Hypothalamus (tissue), 51 donors: ENCODE results near the gene DSG4.

Experiments used
- DNase-seq, 51 donors: peaks; one replicate each; lab custom pipeline; 2025; lab: John Stamatoyannopoulos, UW

The DSG4 gene

DNA sequence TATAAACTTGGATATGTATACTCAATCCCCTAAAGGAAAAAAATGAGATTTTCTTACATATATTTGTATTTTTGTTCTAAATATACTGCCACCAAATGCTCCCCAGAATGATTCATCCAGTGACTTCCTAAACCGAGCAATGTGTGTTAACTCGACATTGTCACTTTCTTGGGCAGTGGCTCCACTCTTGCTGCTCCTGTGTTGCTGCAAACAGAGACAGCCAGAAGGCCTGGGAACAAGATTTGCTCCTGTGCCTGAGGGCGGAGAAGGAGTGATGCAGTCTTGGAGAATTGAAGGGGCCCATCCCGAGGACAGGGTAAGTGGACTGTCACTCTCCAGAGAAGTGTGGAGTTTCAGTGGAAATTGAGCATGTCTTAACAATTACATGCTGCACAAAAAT lies 32.7 kb downstream of the DSG4 start:
- no peak for DNase-seq

DNA sequence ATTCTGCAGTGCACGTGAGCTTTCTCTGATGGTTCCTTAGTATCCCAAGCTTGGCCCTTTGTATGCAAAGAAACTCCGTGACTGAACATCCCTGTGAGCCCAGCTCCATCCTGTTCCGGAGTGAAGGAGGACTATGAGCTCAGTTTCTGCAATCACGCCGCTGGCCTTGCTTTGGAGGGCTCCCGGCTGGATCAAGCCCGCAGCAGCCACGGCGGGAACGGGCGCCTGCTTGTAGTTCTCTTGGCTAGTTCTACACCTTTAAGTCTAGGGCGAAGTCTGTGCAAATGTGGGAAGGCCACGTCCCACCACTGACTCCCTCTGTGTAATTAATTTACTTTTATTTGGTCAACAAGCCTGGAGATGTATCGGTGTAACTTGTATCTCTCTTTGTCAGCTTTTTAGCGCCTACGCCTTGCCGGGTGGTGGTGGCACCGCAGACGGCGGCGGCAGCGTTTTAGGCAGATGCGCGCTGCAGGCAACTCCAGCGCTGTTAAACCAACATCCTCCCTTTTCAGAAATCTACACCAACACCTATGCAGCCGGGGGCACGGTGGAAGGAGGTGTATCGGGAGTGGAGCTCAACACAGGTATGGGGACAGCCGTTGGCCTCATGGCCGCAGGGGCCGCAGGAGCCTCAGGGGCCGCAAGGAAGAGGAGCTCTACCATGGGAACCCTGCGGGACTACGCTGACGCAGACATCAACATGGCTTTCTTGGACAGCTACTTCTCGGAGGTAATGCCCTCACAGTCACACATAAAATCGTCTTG lies 34.3 kb downstream of the DSG4 start:
- no peak for DNase-seq

DNA sequence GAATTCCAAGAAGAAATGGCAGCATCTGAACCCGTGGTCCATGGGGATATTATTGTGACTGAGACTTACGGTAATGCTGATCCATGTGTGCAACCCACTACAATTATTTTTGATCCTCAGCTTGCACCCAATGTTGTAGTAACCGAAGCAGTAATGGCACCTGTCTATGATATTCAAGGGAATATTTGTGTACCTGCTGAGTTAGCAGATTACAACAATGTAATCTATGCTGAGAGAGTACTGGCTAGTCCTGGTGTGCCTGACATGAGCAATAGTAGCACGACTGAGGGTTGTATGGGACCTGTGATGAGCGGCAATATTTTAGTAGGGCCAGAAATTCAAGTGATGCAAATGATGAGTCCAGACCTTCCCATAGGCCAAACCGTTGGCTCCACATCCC lies 36.6 kb downstream of the DSG4 start:
- DNase-seq, result no peak

DNA sequence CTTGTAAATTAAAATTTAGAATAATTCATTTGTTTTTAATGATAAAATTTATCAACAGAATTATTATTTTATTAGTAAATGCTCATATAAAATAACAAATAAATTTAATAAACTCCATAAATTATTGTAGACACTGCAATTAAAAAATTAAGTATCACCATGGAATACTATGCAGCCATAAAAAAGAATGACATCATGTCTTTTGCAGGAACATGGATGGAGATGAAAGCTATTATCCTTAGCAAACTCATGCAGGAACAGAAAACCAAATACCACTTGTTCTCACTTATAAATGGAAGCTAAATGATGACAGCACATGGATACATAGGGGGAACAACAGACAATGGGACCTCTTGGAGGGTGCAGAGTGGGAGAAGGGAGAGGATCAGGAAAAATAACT lies 41.3 kb downstream of the DSG4 start:
- no peak for DNase-seq

DNA sequence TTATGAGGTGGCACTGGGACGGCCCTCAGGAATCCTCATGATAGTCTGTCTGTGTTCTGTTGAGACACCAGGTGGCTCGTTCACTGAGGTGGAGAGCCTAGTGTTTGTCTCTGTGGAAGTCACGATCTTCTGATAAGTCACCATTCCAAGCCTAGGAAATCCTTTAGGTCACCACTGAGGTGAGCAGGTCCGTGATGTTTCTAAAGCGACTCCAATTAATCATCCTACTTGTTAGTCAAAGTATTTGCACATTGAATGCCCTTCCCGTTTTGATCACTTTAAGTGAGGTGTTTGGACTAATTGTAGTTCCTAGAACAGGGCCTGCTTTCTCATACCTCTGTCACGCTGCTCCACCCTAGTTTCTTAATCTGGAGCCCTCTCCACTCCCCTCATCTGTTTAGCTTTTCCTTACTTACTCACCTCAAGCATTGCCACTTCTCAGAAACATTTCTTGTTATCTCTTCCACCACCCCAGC lies 42.9 kb downstream of the DSG4 start:
- DNase-seq, result no peak

DNA sequence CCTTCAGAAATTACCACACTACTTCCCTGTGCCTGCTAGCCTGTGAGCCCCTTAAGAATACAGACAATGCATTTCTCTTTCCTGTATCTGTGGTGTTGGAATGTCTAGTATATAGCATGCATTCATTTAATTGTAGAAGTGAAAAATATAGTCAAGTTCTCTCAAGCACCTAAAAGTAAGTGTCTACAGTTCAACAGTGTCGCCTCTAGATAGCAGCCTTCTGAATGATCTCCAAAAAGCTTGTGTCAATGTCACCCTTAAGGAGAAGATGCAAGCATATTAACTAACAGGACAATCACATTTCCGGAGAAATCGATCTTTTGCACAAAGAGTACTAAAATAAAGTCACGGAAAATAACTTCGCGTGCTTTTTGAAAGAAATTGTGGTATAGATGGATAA lies 43.5 kb downstream of the DSG4 start:
- DNase-seq, result no peak

DNA sequence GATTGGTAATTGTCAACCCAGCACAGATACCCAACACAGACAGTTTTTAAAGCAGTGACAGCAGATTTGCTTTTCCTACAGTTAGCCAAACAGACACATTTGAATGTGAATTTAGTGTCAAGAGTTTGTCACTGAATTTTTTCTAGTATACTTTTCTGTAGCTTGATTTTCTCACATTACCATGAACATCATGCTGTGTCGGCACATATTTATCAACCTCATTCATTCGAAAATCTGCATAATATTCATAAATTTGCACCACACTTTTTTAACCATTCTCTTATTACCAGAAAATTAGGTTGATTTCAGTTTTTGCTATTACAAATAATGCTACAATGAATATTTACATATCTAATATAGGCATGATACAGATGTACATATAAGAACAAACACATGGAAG lies 43.9 kb downstream of the DSG4 start:
- no peak for DNase-seq

DNA sequence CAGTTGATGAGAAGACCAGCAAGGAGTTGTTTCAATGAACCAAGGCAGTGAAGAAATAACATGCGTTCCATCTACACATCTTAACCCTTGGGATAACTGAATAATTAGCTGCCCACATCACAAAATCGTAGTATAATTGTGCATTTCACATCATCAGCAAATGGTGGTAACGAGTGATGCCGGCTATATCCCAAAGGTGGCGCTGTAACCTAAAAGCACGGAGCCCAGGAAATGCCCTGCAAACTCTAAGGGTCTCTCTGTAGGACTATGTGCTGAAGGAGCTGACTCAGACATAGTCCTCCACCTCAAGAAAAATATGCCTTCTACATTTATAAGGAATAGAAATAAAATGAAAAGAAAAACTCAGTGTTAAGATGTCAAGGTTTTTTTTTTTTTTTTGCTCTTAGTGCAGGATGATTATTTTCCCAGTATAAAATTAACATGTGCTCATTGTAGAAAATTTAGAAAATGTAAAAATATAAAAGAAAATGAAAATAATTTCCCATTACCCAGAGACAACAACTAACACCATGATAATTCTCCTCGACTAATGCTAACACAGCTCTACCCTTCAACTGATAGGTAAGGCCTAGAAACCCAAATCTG lies 47.9 kb downstream of the DSG4 start:
- no peak for DNase-seq

DNA sequence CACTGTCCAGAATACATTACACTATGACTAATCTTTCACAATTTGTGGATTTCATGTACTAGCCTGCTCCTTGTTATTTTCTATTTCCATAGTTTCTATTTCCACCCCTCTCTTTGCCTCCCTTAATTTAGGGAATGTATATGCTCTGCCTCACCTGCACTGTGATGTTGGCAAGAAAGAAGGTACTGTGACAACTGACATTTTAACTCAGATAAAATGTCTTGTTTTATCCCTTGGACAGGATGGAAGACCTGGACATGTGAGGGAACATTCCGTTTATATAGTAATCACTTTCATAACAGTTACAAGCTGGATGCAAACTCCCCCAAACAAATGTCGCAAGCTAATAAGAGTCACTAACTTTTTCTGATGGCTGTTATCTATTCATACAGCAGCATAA lies 49.4 kb downstream of the DSG4 start:
- DNase-seq, result no peak

DNA sequence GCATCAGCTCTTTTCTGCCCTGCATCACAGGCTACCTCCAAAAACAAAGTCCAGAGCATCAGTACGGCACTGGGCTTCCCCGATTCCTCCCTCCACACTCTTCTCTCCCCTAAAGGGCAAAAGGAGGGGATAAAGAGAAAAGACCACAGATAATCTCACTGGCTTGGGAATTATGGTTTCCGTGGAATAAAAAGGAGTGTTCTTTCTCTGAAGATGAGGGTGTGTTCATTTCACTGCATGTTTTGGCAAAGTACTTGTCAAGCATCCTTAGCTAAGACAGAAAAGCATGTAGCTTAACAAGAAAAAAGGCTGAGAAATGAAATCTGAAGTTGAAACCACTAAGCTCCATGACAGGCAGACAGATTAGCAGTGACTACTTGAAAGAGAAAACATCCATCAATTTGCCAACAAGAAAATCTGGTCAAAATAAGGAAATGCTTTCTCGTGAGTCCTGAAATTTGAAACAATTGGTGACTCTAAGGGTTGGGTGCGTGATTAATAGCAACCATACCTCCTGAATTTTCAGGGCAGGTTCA lies 50.4 kb downstream of the DSG4 start:
- no peak for DNase-seq

DNA sequence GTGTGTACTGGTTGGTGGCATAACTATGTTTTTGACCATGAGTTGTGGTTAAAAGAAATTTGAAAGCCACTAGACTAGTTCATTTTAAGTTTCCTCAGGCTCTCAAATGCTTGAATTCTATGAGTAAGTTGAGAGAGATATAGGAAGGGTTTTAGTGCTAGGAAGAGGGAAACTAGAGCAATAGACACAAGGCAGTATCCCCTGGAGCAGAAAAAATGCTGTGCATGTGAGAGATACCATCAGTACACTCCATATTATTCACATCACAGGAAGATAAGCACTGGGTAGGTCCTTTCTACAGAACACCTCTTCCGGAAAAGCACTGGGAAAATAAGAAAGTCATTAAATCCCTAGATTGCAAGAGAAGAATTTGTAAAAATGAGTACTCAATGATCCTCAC lies 51.6 kb downstream of the DSG4 start:
- DNase-seq, result no peak

DNA sequence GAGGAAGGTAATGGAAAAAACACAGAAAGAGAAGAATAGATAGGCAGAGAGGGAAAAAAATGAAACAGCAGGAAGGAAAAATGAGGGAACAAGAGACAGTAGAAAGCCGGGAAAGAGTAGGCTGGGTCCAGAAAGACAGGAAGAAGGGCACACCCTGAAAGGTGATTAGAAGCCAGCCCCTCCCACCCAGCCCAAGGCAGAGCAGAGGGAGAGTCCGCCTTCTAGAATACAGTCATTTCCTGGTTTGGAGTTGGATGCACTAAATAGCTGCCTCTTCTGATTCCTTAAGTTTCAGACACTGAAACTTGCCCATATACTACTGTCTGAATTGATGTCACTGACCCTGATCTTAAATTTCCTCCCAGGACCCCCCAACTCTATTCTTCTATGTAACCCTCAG lies 53.0 kb downstream of the DSG4 start:
- DNase-seq, result no peak

DNA sequence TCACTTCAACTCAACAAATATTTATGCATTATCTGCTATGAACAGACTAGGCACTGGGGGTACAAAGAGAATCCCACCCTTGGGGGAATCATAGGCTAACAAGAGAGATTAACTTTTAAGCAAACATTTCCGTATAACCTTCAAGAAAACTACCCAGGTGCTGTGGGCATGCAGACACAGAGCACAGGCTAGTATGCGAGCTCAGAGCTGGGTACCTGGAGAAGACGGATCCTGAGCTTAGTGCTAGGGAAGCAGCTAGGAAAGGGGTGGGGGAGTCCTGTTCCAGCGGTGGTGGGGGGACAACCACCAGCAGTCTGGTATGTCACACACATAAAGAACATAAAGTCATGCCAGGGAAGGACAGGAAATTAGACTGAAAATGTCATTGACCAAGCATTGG lies 53.5 kb downstream of the DSG4 start:
- DNase-seq, result no peak

DNA sequence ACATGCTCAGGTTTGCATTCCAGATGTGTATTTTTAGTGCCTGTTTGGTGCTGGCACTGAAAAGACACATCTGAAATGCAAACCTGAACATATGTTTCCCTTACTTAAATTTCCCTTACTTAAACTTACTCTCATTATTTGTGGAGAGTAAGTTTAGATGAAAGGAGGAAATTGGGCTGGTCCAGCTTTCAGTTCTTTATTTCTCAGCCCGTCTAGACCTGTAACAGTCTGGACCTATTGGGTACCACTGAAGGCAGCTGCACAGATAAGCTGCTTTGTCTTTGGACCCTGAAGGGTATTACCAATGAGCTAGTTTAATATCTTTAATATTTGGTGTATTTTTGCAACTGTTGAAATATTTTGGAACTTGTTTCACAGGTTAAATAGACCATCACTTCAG lies 54.0 kb downstream of the DSG4 start:
- DNase-seq, result no peak

DNA sequence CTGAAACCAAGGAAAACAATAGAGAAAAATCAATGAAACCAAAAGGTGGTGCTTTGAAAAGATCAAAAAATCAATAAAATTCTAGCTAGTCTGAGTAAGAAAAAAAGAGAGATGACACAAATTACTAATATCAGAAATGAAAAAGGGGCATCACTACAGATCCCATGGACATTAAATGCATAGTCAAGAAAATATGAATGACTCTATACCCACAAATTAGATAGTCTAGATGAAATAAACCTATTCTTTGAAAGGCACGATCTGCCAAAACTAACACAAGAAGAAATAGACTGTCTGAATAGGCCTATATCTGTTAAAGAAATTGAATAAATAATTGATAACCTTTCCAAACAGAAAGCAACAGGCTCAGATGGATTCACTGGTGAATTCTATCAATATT lies 55.7 kb downstream of the DSG4 start:
- no peak for DNase-seq

DNA sequence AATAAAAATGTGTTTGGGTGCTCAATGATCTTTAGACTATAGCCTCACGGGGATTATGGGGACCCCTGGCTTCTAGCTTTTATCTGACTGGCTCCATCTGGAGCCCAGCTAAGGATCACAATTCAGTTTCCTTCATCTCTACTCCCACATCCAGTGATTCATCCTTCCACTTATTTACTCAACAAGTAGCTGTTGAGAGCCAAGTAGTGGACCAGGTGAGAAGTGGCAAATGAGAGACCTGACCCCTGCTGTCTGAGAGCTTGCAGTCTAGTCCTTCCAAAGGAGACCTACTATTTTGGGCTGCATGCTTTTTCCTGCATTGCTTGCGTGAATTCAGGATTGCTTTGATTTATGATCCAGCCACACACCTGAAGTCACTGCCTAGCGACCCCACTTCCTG lies 60.2 kb downstream of the DSG4 start:
- DNase-seq, result no peak

DNA sequence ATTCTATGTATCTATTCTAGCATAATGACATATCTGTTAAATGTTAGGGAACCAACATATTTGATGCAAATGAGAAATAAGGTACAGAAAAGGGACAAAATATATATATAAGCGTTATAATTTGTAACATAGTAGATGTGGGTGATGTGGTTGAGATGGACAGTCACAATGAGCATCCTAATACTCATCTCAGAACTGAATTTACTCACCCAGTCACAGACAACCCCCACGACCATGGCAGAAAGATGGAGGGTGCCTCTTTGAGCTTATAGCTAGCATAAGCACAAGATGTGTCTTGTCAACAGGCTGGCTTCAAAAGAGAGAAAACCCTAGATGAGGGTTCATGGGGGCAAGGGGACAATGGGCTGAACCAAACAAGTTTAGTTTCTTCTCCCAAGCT lies 61.8 kb downstream of the DSG4 start:
- no peak for DNase-seq

DNA sequence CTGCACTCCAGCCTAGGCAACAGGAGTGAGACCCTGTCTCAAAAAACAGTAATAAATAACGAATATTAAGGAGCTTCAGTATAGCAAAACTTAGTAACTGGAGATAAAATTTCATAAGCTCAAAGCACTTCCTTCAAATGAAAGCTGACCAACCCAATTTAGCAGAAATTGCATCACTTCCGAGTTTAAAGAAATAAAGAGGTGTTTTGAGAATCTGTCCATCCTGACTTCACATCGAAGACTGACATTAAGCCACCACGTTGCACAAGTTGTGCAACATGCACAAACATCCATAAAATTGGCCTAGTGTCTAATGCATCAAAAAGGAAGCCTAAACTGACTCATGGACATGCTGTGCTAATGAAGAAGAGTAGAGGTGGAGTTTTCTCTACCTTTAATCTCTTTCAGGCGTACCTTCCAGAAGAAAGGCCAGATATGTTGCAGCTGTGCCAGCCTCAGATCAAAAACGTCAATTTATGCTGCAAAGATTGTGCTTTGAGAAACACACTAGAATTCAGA lies 63.3 kb downstream of the DSG4 start:
- DNase-seq, result no peak

DNA sequence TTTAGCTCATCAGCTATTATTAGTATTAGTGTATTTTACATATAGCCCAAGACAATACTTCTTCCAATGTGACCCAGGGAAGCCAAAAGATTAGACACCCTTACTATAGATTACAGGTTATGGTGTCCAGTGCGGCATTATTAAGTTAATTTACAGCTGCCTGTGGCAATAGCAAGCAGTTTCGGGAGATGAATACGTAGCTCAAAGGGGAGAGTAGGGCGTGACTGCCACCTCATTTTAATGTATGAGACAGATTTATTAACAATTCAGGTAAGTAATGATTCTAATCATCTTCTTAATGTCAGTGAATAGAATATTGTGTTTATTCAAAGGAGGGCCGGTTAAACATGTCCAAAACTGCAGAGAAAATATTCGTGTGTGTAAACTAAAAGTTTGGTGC lies 64.2 kb downstream of the DSG4 start:
- no peak for DNase-seq

DNA sequence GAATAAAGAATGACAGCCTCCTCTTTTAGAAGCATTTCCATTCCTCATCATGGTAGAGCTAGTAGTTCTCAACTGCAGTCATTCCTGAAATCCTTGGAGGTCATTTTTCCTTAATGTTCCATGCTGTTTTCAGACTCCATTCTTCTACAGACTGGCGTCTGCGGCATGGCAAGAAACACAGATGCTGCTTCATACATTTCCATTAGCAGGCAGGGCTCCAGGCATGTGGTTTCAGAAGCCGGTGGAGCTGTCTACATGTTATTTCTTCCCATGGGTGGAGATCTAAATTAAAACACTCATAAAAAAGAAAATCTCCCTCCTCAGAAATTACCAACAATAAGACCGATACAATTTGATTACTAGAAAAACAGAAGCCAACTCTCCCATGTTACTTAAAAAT lies 64.9 kb downstream of the DSG4 start:
- no peak for DNase-seq

DNA sequence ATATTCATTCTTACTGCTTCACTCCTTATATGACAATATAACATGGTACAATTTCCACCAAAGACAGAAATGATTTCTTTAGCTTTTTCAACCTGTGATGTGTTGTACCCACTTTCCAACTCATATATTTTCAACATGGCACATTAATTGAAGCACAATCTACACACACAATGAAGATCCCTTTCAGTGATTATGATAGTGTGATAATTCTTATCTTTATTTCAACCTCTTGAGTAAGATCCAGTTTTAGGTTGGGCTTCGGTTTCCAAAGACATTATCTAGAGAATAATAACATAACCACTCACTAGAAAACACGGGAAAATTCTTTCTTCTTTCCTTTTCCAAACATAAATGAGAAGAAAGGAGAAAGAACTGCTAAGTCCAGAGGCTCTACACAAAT lies 67.6 kb downstream of the DSG4 start:
- no peak for DNase-seq

DNA sequence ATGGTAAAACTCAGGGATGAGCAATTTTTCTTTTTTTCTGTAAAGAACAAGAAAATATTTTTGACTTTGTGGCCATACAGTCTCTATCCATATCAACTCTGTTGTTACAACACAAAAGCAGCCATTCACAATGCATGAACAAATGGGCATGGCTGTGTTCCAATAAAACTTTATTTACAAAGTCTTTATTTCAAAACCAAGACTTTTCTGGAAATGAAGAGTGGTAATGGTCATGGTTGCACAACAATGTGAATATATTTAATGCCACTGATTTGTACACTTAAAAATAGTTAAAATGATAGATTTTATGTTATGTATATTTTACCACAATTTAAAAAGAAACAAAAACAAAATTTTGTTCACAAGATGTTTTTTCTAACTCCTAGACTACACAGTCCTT lies 69.3 kb downstream of the DSG4 start:
- no peak for DNase-seq
